Stomach smooth muscle (tissue), 2 donors: ENCODE results near the gene HNF1A.

Experiments used
- H3K27ac ChIP-seq: one replicate; pipeline ENCODE4 v1.7.0; 2013; ENCODE audit warnings: mild to moderate bottlenecking, low read length, inconsistent platforms
- H3K27me3 ChIP-seq, 2 donors: one replicate each; pipeline ENCODE4 v1.7.0; 2013; ENCODE audit warnings: low read length in 2 of 2; ENCODE audit not compliant: insufficient read depth in 2 of 2, control insufficient read depth in 1 of 2
- H3K36me3 ChIP-seq, 2 donors: one replicate each; pipeline ENCODE4 v1.7.0; 2013; ENCODE audit warnings: low read length in 2 of 2; ENCODE audit not compliant: control insufficient read depth in 2 of 2, insufficient read depth in 2 of 2
- H3K4me1 ChIP-seq: one replicate; pipeline ENCODE4 v1.7.0; 2013; ENCODE audit warnings: low read length; ENCODE audit not compliant: control insufficient read depth, insufficient read depth
- H3K4me3 ChIP-seq, 2 donors: one replicate each; pipeline ENCODE4 v1.7.0; 2013; ENCODE audit warnings: low read length in 2 of 2
- H3K9ac ChIP-seq, 2 donors: one replicate each; pipeline ENCODE4 v1.7.0; 2013; ENCODE audit warnings: low read length in 2 of 2, mild to moderate bottlenecking in 1 of 2
- H3K9me3 ChIP-seq, 2 donors: one replicate each; pipeline ENCODE4 v1.7.0; 2013; ENCODE audit warnings: low read length in 2 of 2; ENCODE audit not compliant: control insufficient read depth in 2 of 2
- donor health status: healthy.
- donor health status: Pancreatic carcinoma.

The HNF1A gene

DNA sequence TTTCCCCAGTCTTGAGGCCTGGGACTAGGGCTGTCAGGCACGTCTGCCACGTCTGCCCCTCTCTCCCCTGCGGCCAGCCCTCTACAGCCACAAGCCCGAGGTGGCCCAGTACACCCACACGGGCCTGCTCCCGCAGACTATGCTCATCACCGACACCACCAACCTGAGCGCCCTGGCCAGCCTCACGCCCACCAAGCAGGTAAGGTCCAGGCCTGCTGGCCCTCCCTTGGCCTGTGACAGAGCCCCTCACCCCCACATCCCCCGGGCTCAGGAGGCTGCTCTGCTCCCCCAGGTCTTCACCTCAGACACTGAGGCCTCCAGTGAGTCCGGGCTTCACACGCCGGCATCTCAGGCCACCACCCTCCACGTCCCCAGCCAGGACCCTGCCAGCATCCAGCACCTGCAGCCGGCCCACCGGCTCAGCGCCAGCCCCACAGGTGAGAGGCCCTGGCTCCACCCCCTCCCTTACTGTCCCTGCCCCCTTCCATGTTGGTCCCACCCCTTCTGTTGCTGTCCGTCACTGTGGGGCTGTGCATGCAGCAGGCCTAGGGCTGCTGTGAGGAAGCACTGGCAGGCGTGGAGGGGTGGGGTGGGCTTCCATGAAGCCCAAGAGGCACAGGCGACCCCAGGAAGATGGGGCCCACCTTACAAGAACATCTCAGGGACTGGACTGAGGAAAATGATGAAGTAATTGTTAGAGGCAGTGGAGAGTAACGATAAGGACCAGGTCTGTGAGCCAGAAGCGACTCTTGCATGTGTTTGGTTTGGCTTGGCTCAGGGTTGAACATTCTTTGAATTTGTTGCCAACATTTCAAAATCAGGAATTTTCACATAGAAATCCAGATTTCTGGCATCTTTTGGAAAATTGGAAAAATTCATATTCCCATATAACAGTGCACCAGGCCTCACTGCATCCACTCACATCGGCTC is 21.1 kb downstream of the HNF1A start:
- no peaks in the 10 kb centered on the region for H3K4me1 ChIP-seq
- H3K9ac ChIP-seq: no peak overlapping the region
- H3K36me3 ChIP-seq: peaks cover 14 to 17% of the 10 kb centered on the region in 2 donors

DNA sequence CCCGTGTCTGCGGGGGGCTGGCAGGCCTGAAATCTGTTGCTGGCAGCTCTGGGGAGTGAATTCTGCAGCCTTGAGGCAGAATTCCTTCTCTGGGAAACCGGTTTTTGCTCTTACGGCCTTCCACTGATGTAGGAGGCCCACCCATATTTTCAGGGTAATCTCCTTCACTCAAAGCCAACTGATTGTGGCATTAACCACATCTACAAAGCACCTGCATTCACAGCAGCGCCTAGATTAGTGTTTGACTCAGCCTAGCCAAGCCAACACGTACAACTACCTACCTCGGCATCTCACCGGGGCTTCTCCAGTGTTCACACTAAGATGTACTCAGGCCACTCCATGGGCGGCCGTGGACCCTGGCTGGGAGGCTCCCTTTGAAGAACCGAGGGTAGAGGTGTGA is 22.2 kb downstream of the HNF1A start:
- Histone ChIP-seq H3K4me1 (no peaks in the 10 kb centered on the region), H3K27me3 (peaks cover 8 to 12% of the 10 kb centered on the region in 2 donors), H3K36me3 (peaks cover 18 to 22% of the 10 kb centered on the region in 2 donors), H3K9me3 (no peaks in the 10 kb centered on the region), H3K9ac (no peak overlapping the region), H3K4me3 (no peak overlapping the region), H3K27ac (no peak overlapping the region)

More for the DNA sequence above, 21.1 kb downstream of the HNF1A start:
- H3K27me3 ChIP-seq: peaks cover 8 to 12% of the 10 kb centered on the region in 2 donors
- H3K27ac ChIP-seq: no peak overlapping the region
- no peaks in the 10 kb centered on the region for H3K9me3 ChIP-seq
- H3K4me3 ChIP-seq: no peak overlapping the region

DNA sequence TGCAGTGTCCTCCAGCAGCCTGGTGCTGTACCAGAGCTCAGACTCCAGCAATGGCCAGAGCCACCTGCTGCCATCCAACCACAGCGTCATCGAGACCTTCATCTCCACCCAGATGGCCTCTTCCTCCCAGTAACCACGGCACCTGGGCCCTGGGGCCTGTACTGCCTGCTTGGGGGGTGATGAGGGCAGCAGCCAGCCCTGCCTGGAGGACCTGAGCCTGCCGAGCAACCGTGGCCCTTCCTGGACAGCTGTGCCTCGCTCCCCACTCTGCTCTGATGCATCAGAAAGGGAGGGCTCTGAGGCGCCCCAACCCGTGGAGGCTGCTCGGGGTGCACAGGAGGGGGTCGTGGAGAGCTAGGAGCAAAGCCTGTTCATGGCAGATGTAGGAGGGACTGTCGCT is 22.7 kb downstream of the HNF1A start:
- H3K9ac ChIP-seq: no peak overlapping the region
- H3K9me3 ChIP-seq: no peaks in the 10 kb centered on the region
- H3K27ac ChIP-seq: no peak overlapping the region
- H3K27me3 ChIP-seq: peaks cover 8 to 12% of the 10 kb centered on the region in 2 donors
- H3K4me3 ChIP-seq: no peak overlapping the region
- peaks cover 21 to 23% of the 10 kb centered on the region in 2 donors for H3K36me3 ChIP-seq
- no peaks in the 10 kb centered on the region for H3K4me1 ChIP-seq

- peaks cover 22 to 23% of the 10 kb centered on the region in 2 donors for H3K36me3 ChIP-seq
- no peak overlapping the region for H3K27ac ChIP-seq
Measured at GRCh38 chr12:121001841-121002483, 23.6 kb downstream of the HNF1A start.

DNA sequence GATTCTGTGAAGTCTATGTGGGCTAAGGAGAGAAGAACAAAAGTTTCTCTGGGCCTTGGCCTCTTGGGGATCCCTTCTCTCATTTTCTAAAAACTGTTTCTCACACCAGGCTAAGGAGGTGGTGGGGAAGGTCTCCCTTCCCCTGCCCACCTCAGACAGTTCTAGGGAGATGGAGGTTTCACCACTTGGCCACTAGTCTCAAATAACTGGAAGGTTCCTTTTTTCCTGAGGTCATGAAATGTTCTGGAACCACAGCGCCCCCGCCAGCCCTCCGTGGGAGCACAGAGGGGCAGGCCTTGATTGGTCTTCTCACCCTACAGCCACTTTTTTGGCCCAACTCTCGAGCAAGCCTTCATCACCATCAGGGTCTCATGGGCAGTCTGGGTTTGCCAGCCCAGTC is 25.3 kb downstream of the HNF1A start:
- H3K27ac ChIP-seq: no peak overlapping the region
- no peaks in the 10 kb centered on the region for H3K9me3 ChIP-seq
- no peak overlapping the region for H3K4me3 ChIP-seq
- peaks cover 5 to 6% of the 10 kb centered on the region in 2 donors for H3K27me3 ChIP-seq
- peaks cover 26 to 31% of the 10 kb centered on the region in 2 donors for H3K36me3 ChIP-seq
- no peak overlapping the region for H3K9ac ChIP-seq
- H3K4me1 ChIP-seq: no peaks in the 10 kb centered on the region

More at GRCh38 chr12:121001841-121002483, 23.6 kb downstream of the HNF1A start:
- H3K4me3 ChIP-seq: no peak overlapping the region
- H3K9me3 ChIP-seq: no peaks in the 10 kb centered on the region
- peaks cover 8 to 12% of the 10 kb centered on the region in 2 donors for H3K27me3 ChIP-seq
- H3K9ac ChIP-seq: no peak overlapping the region
- no peaks in the 10 kb centered on the region for H3K4me1 ChIP-seq

- H3K36me3 ChIP-seq: peaks cover 26 to 37% of the 10 kb centered on the region in 2 donors
- H3K9me3 ChIP-seq: no peaks in the 10 kb centered on the region
Measured at GRCh38 chr12:121004253-121004815, 26.0 kb downstream of the HNF1A start.

GRCh38 chr12:121005346-121005815 is 27.0 kb downstream of the HNF1A start:
- no peaks in the 10 kb centered on the region for H3K4me1 ChIP-seq
- H3K4me3 ChIP-seq: no peak overlapping the region
- H3K9me3 ChIP-seq: no peaks in the 10 kb centered on the region
- H3K27me3 ChIP-seq: no peaks in the 10 kb centered on the region
- H3K36me3 ChIP-seq: peaks cover 29 to 45% of the 10 kb centered on the region in 2 donors
- no peak overlapping the region for H3K9ac ChIP-seq
- H3K27ac ChIP-seq: no peak overlapping the region

More at GRCh38 chr12:121004253-121004815, 26.0 kb downstream of the HNF1A start:
- H3K9ac ChIP-seq: no peak overlapping the region
- H3K4me3 ChIP-seq: no peak overlapping the region
- no peak overlapping the region for H3K27ac ChIP-seq
- H3K4me1 ChIP-seq: no peaks in the 10 kb centered on the region
- H3K27me3 ChIP-seq: no peaks in the 10 kb centered on the region

DNA sequence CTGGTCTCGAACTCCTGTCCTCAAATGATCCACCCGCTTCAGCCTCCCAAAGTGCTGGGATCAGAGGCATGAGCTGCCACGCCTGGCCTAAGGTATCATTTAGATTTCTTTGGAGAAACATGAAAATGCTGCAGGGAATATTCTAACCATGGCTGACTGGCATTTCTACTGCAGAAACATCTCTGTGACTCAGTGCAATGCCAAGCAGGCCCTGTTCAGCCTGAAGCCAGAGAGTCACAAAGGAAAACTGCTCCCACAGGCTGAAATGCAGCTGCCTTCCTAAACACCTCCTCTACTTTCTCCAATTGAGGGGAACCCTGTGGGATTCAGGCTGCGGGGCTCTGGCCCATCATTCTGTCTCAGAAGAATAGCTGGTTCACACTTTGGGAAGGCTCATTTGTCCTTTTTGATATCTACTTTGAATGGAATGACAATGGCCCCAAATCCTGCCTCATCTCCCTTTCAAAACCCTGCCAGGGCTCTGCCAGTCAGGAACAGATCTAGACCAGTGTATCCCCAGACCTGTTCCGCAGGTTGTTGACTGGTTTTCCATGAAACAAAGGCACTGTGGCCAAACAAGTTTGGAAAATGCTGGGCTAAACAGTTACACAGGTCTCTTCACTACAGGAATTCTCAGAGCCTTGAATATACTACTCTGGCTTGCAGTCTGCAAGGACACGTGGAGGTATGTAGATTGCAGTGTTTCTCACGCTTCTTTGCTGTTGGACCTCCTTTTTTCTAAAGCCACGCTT is 30.2 kb downstream of the HNF1A start:
- Histone ChIP-seq H3K36me3 (peaks cover 29 to 58% of the 10 kb centered on the region in 2 donors), H3K9ac (no peak overlapping the region), H3K27ac (no peak overlapping the region), H3K27me3 (no peaks in the 10 kb centered on the region), H3K4me1 (no peaks in the 10 kb centered on the region), H3K9me3 (no peaks in the 10 kb centered on the region), H3K4me3 (no peak overlapping the region)

- Histone ChIP-seq H3K9me3 (no peaks in the 10 kb centered on the region), H3K27ac (no peak overlapping the region), H3K36me3 (peaks cover 18 to 48% of the 10 kb centered on the region in 2 donors), H3K27me3 (no peaks in the 10 kb centered on the region), H3K9ac (no peak overlapping the region), H3K4me1 (no peaks in the 10 kb centered on the region), H3K4me3 (no peak overlapping the region)
Measured at GRCh38 chr12:121009741-121010140, 31.4 kb downstream of the HNF1A start.

DNA sequence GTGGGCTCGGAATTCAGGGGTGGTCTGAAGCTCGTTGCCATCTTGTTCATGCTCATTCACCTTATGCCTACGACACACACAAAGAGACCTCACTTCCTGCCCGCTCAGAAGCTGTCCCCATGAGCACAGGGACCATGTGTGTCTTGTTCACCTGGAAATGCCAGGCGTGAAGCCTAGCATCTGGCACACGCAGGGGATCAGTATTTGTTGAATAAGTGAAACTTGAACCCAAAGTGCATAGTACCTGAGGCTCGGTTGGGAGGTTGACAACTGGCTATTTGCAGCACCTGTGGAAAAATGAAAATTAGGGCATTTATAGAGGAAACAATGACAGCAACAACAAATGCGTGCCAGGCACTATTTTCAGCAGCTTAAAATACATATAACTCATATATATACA is 32.5 kb downstream of the HNF1A start:
- peaks cover 12 to 46% of the 10 kb centered on the region in 2 donors for H3K36me3 ChIP-seq
- peaks cover 8% of the 10 kb centered on the region for H3K4me1 ChIP-seq
- no peak overlapping the region for H3K4me3 ChIP-seq
- H3K27me3 ChIP-seq: no peaks in the 10 kb centered on the region
- H3K9me3 ChIP-seq: no peaks in the 10 kb centered on the region
- no peak overlapping the region for H3K9ac ChIP-seq
- H3K27ac ChIP-seq: no peak overlapping the region
